GM12874 (cell line): Measurements from ENCODE around the gene PDCD1LG2.

Experiments
- CTCF ChIP-seq: IDR thresholded peaks from 2 replicates; pipeline ENCODE4 v1.5.1; 2011; ENCODE audit warnings: low read depth, mild to moderate bottlenecking, control low read depth, low read length, moderate library complexity; ENCODE audit not compliant: insufficient read depth

PDCD1LG2 gene

GRCh38 chr9:5614192-5614591, 103.9 kb downstream of the PDCD1LG2 start:
- no peak for TF ChIP-seq CTCF

- TF ChIP-seq CTCF, result no peak
Measured at GRCh38 chr9:5614985-5615384, 104.7 kb downstream of the PDCD1LG2 start.

GRCh38 chr9:5617749-5618148, 107.4 kb downstream of the PDCD1LG2 start:
- TF ChIP-seq CTCF, result no peak

- TF ChIP-seq CTCF, result no peak
Measured at GRCh38 chr9:5620494-5620893, 110.2 kb downstream of the PDCD1LG2 start.
